HG03060 (cell line): ENCODE results near the gene CAVIN1.
"Not testable (repeated sequence)": the region's sequence is repeated elsewhere in the genome, so short reads cannot be mapped to it uniquely, and the experiment has no call there.

Experiments used
- ATAC-seq: cut with Tn5 transposase; IDR thresholded peaks from one replicate; pipeline ENCODE4 v1.9.1; 2021; ENCODE audit warnings: low read depth, moderate number of reproducible peaks; ENCODE audit not compliant: unreplicated experiment

CAVIN1 gene

GRCh38 chr17:42431758-42432161, 8.7 kb upstream of the CAVIN1 start:
- ATAC-seq: no peak

GRCh38 chr17:42429726-42430447, 6.8 kb upstream of the CAVIN1 start:
- ATAC-seq: no peak

- no peak for ATAC-seq
Measured at GRCh38 chr17:42428141-42428944, 5.3 kb upstream of the CAVIN1 start.

DNA sequence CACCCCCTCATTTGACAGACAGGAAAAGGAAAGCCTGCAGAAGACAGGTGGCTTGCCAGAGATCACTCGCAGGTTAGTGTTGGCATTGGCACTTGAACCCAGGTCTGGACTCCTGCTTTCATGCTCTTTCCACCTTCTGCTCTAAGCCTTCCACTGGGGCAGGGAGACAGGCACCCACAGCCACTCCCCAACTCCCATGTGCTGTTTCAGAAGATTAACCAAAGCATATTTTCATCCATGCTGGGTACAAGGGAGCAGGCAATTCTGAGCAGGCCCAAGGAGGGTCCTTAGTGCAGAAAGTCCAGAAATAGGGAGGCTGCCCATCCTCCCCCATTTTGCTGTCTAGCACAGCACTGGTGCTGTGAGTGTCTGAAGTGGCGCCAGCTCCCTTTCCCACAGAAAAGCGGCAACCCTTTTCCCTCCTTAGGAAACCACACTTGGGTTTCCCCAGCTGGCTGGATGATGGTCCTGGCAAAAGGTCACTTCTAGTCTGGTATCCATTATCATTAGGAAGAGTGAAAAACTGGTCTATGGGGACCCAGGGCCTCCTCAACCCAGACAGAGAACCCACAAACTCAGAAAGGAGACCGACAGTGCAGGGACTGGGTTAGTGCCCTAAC, 2.0 kb upstream of the CAVIN1 start:
- no peak for ATAC-seq

GRCh38 chr17:42423766-42424165, 710 bp upstream of the CAVIN1 start:
- ATAC-seq: no peak

DNA sequence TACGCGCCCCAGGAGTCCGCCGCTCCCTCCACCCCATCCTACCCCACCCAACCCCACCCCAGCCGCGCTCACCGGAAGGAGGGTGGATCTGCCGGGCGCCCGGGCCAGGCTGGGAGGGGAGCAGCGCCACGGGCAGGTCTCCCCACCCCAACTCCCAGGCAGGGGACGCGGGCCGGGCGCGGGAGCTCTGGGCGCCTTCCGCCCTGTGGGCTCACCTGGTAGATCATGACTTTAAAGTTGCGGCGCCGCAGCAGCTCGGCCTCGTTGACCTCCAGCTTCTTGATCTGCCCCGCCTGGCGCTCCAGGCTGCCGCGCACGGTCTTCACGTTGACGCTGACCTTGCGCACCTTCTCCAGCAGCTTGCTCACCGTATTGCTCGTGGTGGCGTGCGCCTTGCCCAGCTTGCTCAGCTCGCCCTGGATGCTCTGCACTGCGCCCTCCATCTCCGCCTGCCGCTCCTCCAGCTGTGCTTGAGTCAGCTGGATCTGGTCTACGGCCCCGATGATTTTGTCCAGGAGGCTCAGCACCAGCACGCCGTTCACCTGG, 571 bp downstream of the CAVIN1 start:
- no peak for ATAC-seq

GRCh38 chr17:42421507-42422338, 1.3 kb downstream of the CAVIN1 start:
- ATAC-seq: no peak

DNA sequence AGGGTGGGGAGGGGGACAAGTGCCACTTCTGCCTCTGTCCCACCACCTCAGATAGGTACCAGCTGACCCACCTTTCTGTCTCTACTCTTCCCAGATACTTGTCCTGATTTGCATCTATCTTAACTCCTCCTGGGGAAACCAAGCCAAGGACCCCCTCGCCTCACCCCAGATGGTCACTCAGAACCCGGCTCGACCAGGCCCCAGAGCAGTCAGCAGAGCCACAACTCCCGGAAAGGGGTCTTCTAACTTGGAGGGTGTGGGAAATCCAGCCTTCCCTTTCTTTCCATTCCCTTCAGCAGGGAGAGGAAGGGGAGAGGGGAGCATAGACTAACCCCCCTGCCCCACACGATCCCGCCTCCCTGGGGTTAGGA, 1.9 kb downstream of the CAVIN1 start:
- ATAC-seq: no peak

DNA sequence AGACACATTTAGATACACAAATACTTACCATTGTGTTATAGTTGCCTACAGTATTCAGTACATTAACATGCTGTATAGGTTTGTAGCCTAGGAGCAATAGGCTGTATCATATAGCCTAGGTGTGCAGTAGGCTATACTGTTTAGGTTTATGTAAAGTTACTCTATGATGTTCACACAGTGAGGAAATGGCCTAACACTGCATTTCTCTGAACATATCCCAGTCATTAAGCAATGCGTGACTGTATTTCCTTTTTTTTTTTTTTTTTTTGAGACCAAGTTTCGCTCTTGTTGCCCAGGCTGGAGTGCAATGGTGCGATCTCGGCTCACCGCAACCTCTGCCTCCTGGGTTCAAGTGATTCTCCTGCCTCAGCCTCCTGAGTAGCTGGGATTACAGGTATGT, 5.1 kb downstream of the CAVIN1 start:
- not testable (repeated sequence) for ATAC-seq

- ATAC-seq: no peak
Measured at GRCh38 chr17:42414704-42415409, 8.2 kb downstream of the CAVIN1 start.

DNA sequence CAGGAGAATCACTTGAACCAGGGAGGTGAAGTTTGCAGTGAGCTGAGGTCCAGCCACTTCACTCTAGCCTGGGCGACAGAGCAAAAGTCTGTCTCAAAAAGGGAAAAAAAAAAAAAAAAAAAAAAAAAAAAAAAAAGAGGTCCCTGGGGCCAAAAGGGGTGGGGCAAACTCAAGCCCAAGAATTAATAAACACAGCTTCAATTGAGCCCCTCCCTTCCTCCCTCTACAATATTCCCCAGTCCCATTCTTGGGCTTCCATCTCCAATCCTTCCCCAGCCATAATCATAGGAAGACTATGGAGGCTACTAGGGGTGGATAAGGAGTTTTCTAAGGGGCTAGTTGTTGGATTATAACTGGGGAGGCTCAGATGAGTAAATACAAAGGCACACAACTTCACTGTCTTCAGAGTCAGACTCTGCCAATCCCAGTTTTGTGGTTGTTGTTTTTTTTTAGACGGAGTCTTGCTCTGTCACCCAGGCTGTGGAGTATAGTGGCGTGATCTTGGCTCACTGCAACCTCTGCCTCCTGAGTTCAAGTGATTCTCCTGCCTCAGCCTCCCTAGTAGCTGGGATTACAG, 9.5 kb downstream of the CAVIN1 start:
- no peak for ATAC-seq

DNA sequence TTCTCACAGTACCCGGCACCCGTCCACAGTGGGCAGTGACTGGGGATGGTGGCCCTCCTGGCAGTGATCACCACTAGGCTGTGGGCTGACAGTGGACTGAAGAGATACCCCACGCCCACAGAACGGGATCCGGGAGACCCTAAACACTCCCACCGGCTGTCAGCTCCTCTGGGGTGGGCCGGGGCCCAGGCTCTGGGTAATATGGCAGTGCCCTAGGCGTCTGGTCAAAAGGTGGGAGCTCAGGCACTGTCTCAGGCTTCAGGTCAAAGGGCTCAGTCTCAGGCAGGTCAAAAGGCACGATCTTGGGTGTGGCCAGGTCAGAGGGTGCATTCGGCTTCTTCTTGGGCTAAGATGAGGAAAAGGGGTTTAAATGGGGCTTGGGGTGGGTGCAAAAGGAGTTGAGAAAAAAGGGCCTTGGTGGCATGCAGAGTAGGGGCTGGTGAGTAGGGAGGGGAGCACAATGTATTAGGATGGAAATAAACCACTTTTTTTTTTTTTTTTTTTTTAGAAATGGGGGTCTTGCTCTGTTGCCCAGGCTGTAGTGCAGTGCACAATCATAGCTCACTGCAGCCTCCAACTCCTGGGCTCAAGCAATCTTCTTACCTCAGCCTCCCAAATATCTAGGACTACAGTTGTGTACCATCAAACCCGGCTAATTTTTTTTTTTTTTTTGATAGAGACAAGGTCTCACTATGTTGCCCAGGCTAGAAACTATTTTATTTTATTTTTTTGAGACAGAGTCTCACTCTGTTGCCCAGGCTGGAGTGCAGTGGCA, 11.0 kb downstream of the CAVIN1 start:
- ATAC-seq: no peak

GRCh38 chr17:42411361-42411760, 11.7 kb downstream of the CAVIN1 start:
- no peak for ATAC-seq

GRCh38 chr17:42410319-42410685, 12.8 kb downstream of the CAVIN1 start:
- ATAC-seq: no peak

GRCh38 chr17:42409523-42410318, 13.3 kb downstream of the CAVIN1 start:
- no peak for ATAC-seq

GRCh38 chr17:42408061-42408460, 15.0 kb downstream of the CAVIN1 start:
- no peak for ATAC-seq

DNA sequence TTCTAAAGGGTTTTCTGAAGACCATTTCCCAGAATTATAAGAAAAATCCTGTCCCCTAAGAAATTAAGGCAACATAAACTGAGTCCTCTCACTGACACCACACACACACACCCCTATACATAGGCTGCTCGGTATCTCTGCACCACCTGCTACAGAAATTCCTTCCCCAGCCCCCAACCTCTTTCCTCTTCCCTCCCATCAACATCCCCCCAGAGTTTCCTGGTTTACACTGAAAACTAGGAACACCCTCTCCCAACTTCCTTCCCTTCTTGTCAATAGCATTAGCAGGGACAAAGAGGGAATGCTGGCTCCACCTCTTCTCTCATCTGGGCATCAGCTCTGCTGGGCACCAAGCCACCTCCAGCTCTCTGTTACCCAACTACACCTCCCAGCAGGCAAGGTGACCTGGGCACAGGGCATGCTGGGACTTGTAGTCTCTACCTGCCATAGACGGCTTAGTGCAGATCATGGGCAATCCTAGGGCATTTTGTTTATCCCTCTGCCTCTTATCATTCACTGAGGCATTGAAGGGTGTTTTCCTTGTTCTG, 15.7 kb downstream of the CAVIN1 start:
- ATAC-seq: no peak
